ENCODE data around the gene FBXW2.

DNA sequence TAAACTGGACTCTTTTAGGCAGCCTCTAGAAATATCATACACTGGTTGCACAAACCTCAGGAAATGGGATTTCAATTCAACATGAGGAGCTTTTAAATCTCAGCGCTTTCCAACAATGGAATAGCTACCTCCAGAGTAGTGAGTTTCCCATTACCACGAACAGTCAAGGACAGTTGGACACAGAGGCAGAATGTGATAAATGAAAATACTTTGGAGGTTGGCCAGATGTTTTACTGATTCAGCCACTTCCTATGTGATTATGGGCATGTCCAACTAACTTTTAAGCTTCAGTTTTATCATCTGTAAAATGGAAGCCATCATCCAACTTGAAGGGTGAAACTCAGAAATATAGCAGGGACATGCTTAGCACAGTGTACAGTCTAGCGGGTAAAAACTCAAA is 2.1 kb downstream of the FBXW2 start:
- TF ChIP-seq TAF1 (IDR thresholded peaks at IDR 0.05; ENCODE audit: borderline replicate concordance, insufficient read depth, low read length), result no peak
- no peak for TF ChIP-seq REST (IDR thresholded peaks at IDR 0.05; ENCODE audit: insufficient read depth in 1 of 2, low read depth in 2 of 2, low read length in 2 of 2)
- no peak for TF ChIP-seq POLR2AphosphoS5 (IDR thresholded peaks at IDR 0.05; ENCODE audit: low read depth, low read length)
- no peak for TF ChIP-seq FOXP2 (optimal IDR thresholded peaks at IDR 0.05; ENCODE audit: borderline replicate concordance, extremely low read depth, extremely low read length, insufficient read depth)
- TF ChIP-seq SIN3A (IDR thresholded peaks at IDR 0.05; ENCODE audit: borderline replicate concordance, insufficient read depth, low read length), result no peak

Data from PFSK-1 (cell line).